ENCODE data around the gene TRNAU1AP. TPM values are rescaled to one million over a fixed set of nuclear protein-coding genes. Genes with fewer than 3 reads are reported as not detected.

TRNAU1AP gene
- total and polyA plus RNA-seq, 11 donors, result 7.9 to 26.6 (median 15.5) TPM

GRCh38 chr1:28526886-28527285 is 26.0 kb upstream of the TRNAU1AP start:
- no peak for DNase-seq
- Histone ChIP-seq H3K27me3 (no peaks in the 10 kb centered on the region), H3K4me1 (no peaks in the 10 kb centered on the region), H3K4me3 (no peak overlapping the region), H3K9me3 (no peaks in the 10 kb centered on the region), H3K27ac (no peak overlapping the region), H3K36me3 (peaks cover 0 to 14% (median 0%) of the 10 kb centered on the region in 9 donors)
- intact Hi-C loops (cut with DNase I), result loop anchor here in 1 of 10 donors (10.0 kb wide), 1 partner anchor 348 kb away; no protein-coding TSS in a partner anchor
- ATAC-seq, result no peak
- WGBS, 4 donors, result 95 to 98% (median 96%) methylated on average over 9 of the region's 9 CpGs
- TF ChIP-seq CTCF (IDR thresholded peaks at IDR 0.05), result no peak

- DNase-seq (no peak), ATAC-seq (no peak)
- Histone ChIP-seq H3K27me3 (no peaks in the 10 kb centered on the region), H3K4me3 (no peak overlapping the region), H3K4me1 (no peaks in the 10 kb centered on the region), H3K27ac (no peak overlapping the region), H3K9me3 (no peaks in the 10 kb centered on the region), H3K36me3 (peaks cover 0 to 38% (median 3%) of the 10 kb centered on the region in 9 donors)
- intact Hi-C loops (cut with DNase I), result loop anchor here in 1 of 10 donors (10.0 kb wide), 1 partner anchor 334 kb away; no protein-coding TSS in a partner anchor
- WGBS, 4 donors, result 96 to 98% (median 97%) methylated on average over 20 to 31 of the region's 31 CpGs
- TF ChIP-seq CTCF (IDR thresholded peaks at IDR 0.05) (no peak), POLR2A (IDR thresholded peaks at IDR 0.05) (no peak)
These were observed 22.4 kb upstream of the TRNAU1AP start for GRCh38 chr1:28530456-28530855.

- ATAC-seq (no peak), DNase-seq (no peak)
- WGBS, 4 donors, result 95 to 98% (median 97%) methylated on average over 6 of the region's 6 CpGs
- H3K9me3 ChIP-seq, result no peaks in the 10 kb centered on the region
- no peak overlapping the region for H3K27ac ChIP-seq
- TF ChIP-seq POLR2A (IDR thresholded peaks at IDR 0.05) (no peak), CTCF (IDR thresholded peaks at IDR 0.05) (no peak)
- H3K36me3 ChIP-seq, result peaks cover 0 to 70% (median 5%) of the 10 kb centered on the region in 9 donors
- no peaks in the 10 kb centered on the region for H3K27me3 ChIP-seq
- no peak overlapping the region for H3K4me3 ChIP-seq
- H3K4me1 ChIP-seq, result no peaks in the 10 kb centered on the region
- intact Hi-C loops (cut with DNase I), result loop anchor here in 1 of 10 donors (10.0 kb wide), 1 partner anchor 330 kb away; no protein-coding TSS in a partner anchor
These were observed 18.2 kb upstream of the TRNAU1AP start for GRCh38 chr1:28534671-28535070.

- Histone ChIP-seq H3K4me1 (no peaks in the 10 kb centered on the region), H3K4me3 (no peak overlapping the region), H3K27me3 (no peaks in the 10 kb centered on the region), H3K36me3 (peaks cover 0 to 70% (median 5%) of the 10 kb centered on the region in 9 donors), H3K27ac (no peak overlapping the region), H3K9me3 (no peaks in the 10 kb centered on the region)
- TF ChIP-seq POLR2A (IDR thresholded peaks at IDR 0.05) (no peak), CTCF (IDR thresholded peaks at IDR 0.05) (no peak)
- WGBS, 4 donors, result 92 to 100% (median 93%) methylated on average over 5 to 6 of the region's 6 CpGs
- no peak for DNase-seq
- ATAC-seq, result no peak
- intact Hi-C loops (cut with DNase I), result loop anchor here in 1 of 10 donors (10.0 kb wide), 1 partner anchor 330 kb away; no protein-coding TSS in a partner anchor
These were observed 17.7 kb upstream of the TRNAU1AP start for GRCh38 chr1:28535180-28535579.
